Measurements from ENCODE around the gene SNAPC2.

Gene SNAPC2

GRCh38 chr19:7968796-7969554 lies 48.8 kb downstream of the SNAPC2 start:
- DNase-seq (ENCODE audit: low read depth in 2 of 2): no peak

GRCh38 chr19:7969555-7969939 lies 49.4 kb downstream of the SNAPC2 start:
- no peak for DNase-seq (ENCODE audit: low read depth in 2 of 2)

GRCh38 chr19:7970716-7971448 lies 50.7 kb downstream of the SNAPC2 start:
- no peak for DNase-seq (ENCODE audit: low read depth in 2 of 2)

- no peak for DNase-seq (ENCODE audit: low read depth in 2 of 2)
Observed at GRCh38 chr19:7971553-7972520, 51.7 kb downstream of the SNAPC2 start.
